Adrenal gland (tissue), 12 donors: ENCODE results near the gene FHOD3. TPM values are rescaled to one million over a fixed set of nuclear protein-coding genes. Genes with fewer than 3 reads are reported as not detected.

Experiments
- DNase-seq, 7 donors: peaks; one replicate each; pipeline ENCODE4 v3.0.0-alpha.2; 2019 to 2020
- H3K27ac ChIP-seq, 5 donors: fragments of 200-600 bp; sonication (generic) in 4 of 5; 1 replicate in 3 of 5; 2 replicates in 2 of 5; pipeline versions ENCODE4 v1.5.1 to v1.8.0; 2016 to 2020; ENCODE audit warnings: mild to moderate bottlenecking in 1 of 5
- H3K27me3 ChIP-seq: fragments of 200-600 bp; 2 replicates; pipeline ENCODE4 v1.8.0; 2021
- H3K36me3 ChIP-seq, 2 donors: fragments of 200-600 bp; replicated peaks in 1 of 2; 1 replicate in 1 of 2; 2 replicates in 1 of 2; pipeline versions ENCODE4 v1.5.1 to v1.8.0; 2018 to 2022
- H3K4me1 ChIP-seq, 2 donors: fragments of 200-600 bp; replicated peaks in 1 of 2; 1 replicate in 1 of 2; 2 replicates in 1 of 2; pipeline versions ENCODE4 v1.5.1 to v1.8.0; 2018 to 2021
- H3K4me3 ChIP-seq, 4 donors: fragments of 200-600 bp; sonication (generic) in 3 of 4; one replicate each; pipeline ENCODE4 v1.5.1; 2016 to 2018
- H3K9me3 ChIP-seq, 3 donors: fragments of 200-600 bp; sonication (generic) in 1 of 3; replicated peaks in 1 of 3; 1 replicate in 2 of 3; 2 replicates in 1 of 3; pipeline versions ENCODE4 v1.5.1 to v1.8.0; 2016 to 2021
- POLR2A ChIP-seq, 2 donors: fragments of 450-650 bp; IDR thresholded peaks; one replicate each; pipeline ENCODE4 v1.6.1; 2017; ENCODE audit warnings: antibody characterized with exemption in 2 of 2, mild to moderate bottlenecking in 2 of 2, moderate library complexity in 1 of 2
- WGBS, 4 donors: extraction: QIAGEN DNeasy Blood & Tissue Kit in 2 of 4; methylation state at CpG; one replicate each; pipeline versions ENCODE4 v1.1.5 to v1.1.7; 2013 to 2017; 5-methylcytosine and 5-hydroxymethylcytosine counted together
- intact Hi-C, 2 donors: fragments of 100-400 bp; cut with DNase I; formaldehyde crosslinking; loops; one replicate each; pipeline versions ENCODE4 v1.14.1 to v1.15.0; 2022 to 2023
- polyA plus RNA-seq, 3 donors: library from polyadenylated mRNA; stranded (reverse); fragments of 200-250 nt in 2 of 3; fragments of 350-450 nt in 1 of 3; fragmentation: Illumina TruSeq in 1 of 3; extraction: RNeasy Lipid Tissue Mini Kit (QIAGEN cat#74804) in 1 of 3; gene quantifications; one replicate each; pipeline ENCODE4 v1.2.3, GENCODE V29; 2013 to 2014
- total RNA-seq, 9 donors: library from RNA; depleted of rRNA in 4 of 9; stranded (reverse); fragments of >200 nt in 4 of 9; fragments of 120-200 nt in 1 of 9; fragmentation: NEBNext Ultra II Directional in 1 of 9; extraction: Animal tissue kit (Norgen Biotek cat#: 25700) in 1 of 9; gene quantifications; one replicate each; pipeline versions ENCODE4 v1.1.0 to v1.2.4, GENCODE V29; 2013 to 2023
- TF ChIP-seq, protein P1 (sequence below), 6 experiments: fragments of 450-650 bp in 4 of 6; fragments of 200-600 bp in 2 of 6; sonication (generic) in 1 of 6; IDR thresholded peaks; 1 replicate in 5 of 6; 2 replicates in 1 of 6; pipeline versions ENCODE4 v1.5.1 to v1.8.0; 2016 to 2021; ENCODE audit warnings: antibody characterized with exemption in 6 of 6, mild to moderate bottlenecking in 2 of 6, moderate library complexity in 1 of 6
- donor health status: healthy with polysubstance abuse.
- donor health status: Bipolar disorder and iron deficiency.
- donor health status: DM: yes; HTN: yes; CAD: no.
- donor health status: DM: no; HTN: no; CAD: no.
- donor health status: DM: no; HTN: no; CAD: no.
- donor health status: DM: yes; HTN: yes; CAD: no.

Gene FHOD3
- total and polyA plus RNA-seq, 12 donors: 17.5 to 87.9 (median 48.5) TPM

DNA sequence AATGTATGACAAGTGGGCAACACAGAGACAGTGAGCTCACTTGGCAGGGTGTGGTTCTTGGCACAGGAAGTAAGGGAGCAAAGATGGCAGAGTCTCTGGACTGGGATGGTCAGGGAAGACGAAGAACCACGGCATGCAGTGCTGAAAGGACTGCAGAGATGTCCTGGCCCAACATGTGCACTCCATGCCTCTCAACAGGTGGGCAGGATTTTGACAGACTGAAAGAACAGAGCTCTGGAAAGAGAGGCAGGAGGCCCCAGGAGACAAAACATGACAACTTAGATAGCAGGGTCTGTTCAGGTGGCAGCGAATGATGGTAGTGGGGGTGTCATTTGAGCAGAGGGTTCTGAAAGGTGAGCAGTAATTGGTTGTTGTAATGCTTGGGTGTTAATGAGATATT is 180.3 kb downstream of the FHOD3 start:
- Histone ChIP-seq H3K36me3 (no peaks in the 10 kb centered on the region), H3K27me3 (no peaks in the 10 kb centered on the region), H3K4me3 (no peak overlapping the region), H3K9me3 (no peaks in the 10 kb centered on the region), H3K4me1 (no peaks in the 10 kb centered on the region), H3K27ac (no peak overlapping the region)
- no peak for DNase-seq
- 90 to 94% (median 92%) methylated on average over 3 of the region's 3 CpGs for WGBS, 4 donors
- intact Hi-C loops: no loop called here
- TF ChIP-seq, protein P1, sequence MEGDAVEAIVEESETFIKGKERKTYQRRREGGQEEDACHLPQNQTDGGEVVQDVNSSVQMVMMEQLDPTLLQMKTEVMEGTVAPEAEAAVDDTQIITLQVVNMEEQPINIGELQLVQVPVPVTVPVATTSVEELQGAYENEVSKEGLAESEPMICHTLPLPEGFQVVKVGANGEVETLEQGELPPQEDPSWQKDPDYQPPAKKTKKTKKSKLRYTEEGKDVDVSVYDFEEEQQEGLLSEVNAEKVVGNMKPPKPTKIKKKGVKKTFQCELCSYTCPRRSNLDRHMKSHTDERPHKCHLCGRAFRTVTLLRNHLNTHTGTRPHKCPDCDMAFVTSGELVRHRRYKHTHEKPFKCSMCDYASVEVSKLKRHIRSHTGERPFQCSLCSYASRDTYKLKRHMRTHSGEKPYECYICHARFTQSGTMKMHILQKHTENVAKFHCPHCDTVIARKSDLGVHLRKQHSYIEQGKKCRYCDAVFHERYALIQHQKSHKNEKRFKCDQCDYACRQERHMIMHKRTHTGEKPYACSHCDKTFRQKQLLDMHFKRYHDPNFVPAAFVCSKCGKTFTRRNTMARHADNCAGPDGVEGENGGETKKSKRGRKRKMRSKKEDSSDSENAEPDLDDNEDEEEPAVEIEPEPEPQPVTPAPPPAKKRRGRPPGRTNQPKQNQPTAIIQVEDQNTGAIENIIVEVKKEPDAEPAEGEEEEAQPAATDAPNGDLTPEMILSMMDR (IDR thresholded peaks at IDR 0.05): no peak

DNA sequence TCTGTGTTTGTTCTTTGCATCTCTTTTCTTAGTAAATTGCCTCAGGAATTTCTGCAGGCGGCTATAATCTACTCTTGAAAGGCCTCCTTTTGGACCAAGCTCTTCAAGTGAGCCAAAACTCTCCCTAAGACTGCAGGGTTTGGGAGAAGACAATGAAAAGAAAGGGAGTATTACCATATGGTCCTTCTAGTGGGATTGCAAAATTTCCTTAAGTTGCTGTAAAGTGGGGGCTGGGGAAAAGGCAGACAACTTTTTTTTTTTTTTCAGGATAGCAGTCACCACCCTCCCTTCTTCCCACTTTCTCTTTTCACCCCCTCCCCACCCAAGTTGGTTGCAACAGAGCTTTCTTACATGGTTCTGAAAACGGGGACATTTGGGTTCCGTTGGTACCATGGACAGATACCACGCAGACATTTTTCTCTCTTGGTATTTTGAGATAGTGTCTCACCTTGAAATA is 183.7 kb downstream of the FHOD3 start:
- Histone ChIP-seq H3K27me3 (no peaks in the 10 kb centered on the region), H3K4me1 (no peaks in the 10 kb centered on the region), H3K27ac (no peak overlapping the region), H3K4me3 (no peak overlapping the region), H3K9me3 (no peaks in the 10 kb centered on the region), H3K36me3 (no peaks in the 10 kb centered on the region)
- no peak for TF ChIP-seq POLR2A (IDR thresholded peaks at IDR 0.05)
- TF ChIP-seq, protein P1 (IDR thresholded peaks at IDR 0.05): no peak
- intact Hi-C loops: no loop called here
- DNase-seq: no peak
- WGBS, 4 donors: 56 to 63% (median 59%) methylated on average over 4 of the region's 4 CpGs

DNA sequence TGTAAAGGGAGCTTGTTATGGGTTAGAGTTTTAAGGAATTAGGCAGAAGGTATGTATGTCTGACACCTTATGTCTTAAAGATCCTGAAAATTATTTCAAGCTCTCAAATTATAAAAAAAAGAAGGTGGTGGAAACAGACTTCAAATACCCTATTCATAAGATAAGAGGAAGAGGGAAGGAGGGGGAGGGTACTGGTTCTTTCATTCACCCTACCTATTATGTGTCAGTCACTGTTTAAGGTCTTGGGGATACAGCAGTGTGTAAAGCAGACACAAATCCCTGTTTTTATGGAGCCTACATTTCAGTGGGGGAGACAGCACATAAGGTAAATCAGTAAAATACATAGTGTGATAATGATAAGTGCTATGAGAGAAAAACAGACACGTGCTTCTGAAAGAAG is 184.4 kb downstream of the FHOD3 start:
- Histone ChIP-seq H3K27ac (no peak overlapping the region), H3K4me1 (no peaks in the 10 kb centered on the region), H3K27me3 (no peaks in the 10 kb centered on the region), H3K4me3 (no peak overlapping the region), H3K9me3 (no peaks in the 10 kb centered on the region), H3K36me3 (no peaks in the 10 kb centered on the region)
- no peak for DNase-seq
- no peak for TF ChIP-seq POLR2A (IDR thresholded peaks at IDR 0.05)
- TF ChIP-seq, protein P1 (IDR thresholded peaks at IDR 0.05): no peak
- 78 to 89% (median 85%) methylated on average over 1 of the region's 1 CpG for WGBS, 4 donors
- intact Hi-C loops: no loop called here

DNA sequence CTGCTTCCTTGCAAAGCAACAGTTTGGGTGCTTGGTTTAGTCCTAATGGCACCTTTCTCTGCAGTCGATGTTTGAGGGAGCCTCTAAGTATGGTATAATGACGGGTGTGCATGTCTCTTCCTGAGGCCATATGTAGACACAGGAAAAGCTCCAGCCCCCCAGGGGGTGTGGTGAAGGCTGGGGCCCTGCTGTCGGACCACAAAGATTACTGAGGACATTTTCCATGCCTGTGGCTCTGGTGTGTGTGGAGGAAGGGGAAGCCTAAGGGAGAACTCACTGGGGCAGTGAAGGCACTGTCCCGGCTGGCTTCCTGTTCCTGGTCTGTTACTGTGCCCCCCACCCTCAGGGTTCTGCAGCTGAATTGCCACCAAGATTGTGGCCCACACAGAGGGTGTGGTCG is 187.1 kb downstream of the FHOD3 start:
- H3K9me3 ChIP-seq: no peaks in the 10 kb centered on the region
- H3K36me3 ChIP-seq: no peaks in the 10 kb centered on the region
- intact Hi-C loops: no loop called here
- H3K27ac ChIP-seq: no peak overlapping the region
- 79 to 87% (median 83%) methylated on average over 3 to 5 of the region's 5 CpGs for WGBS, 4 donors
- TF ChIP-seq, protein P1 (IDR thresholded peaks at IDR 0.05): no peak
- no peak for DNase-seq
- no peaks in the 10 kb centered on the region for H3K27me3 ChIP-seq
- H3K4me1 ChIP-seq: no peaks in the 10 kb centered on the region
- H3K4me3 ChIP-seq: no peak overlapping the region
